ENCODE measurements around the gene CNTRL.
A peak's percentile ranks its signal among the peaks of the same experiment; 100 is the strongest.

Gene CNTRL

GRCh38 chr9:121182989-121183388, 108.2 kb downstream of the CNTRL start:
- DNase-seq = no peak

- no peak for DNase-seq
Measured at GRCh38 chr9:121183666-121184423, 109.1 kb downstream of the CNTRL start.

GRCh38 chr9:121184463-121184862, 109.7 kb downstream of the CNTRL start:
- DNase-seq = no peak

GRCh38 chr9:121185178-121185745, 110.5 kb downstream of the CNTRL start:
- no peak for DNase-seq

GRCh38 chr9:121185774-121186403, 111.1 kb downstream of the CNTRL start:
- no peak for DNase-seq

GRCh38 chr9:121187636-121188305, 113.0 kb downstream of the CNTRL start:
- no peak for DNase-seq

- DNase-seq = no peak
Measured at GRCh38 chr9:121189006-121189405, 114.3 kb downstream of the CNTRL start.

- no peak for DNase-seq
Measured at GRCh38 chr9:121189660-121190059, 114.9 kb downstream of the CNTRL start.

GRCh38 chr9:121191235-121191634, 116.5 kb downstream of the CNTRL start:
- no peak for DNase-seq

GRCh38 chr9:121192518-121192917, 117.8 kb downstream of the CNTRL start:
- DNase-seq = no peak

- no peak for DNase-seq
Measured at GRCh38 chr9:121192959-121193640, 118.3 kb downstream of the CNTRL start.

- DNase-seq = no peak
Measured at GRCh38 chr9:121194730-121195129, 120.0 kb downstream of the CNTRL start.

GRCh38 chr9:121196389-121196788, 121.6 kb downstream of the CNTRL start:
- no peak for DNase-seq

GRCh38 chr9:121197132-121197531, 122.4 kb downstream of the CNTRL start:
- DNase-seq = no peak

GRCh38 chr9:121198512-121199042, 123.8 kb downstream of the CNTRL start:
- DNase-seq = no peak

GRCh38 chr9:121199921-121200320, 125.2 kb downstream of the CNTRL start:
- DNase-seq = no peak

- no peak for DNase-seq
Measured at GRCh38 chr9:121200356-121200755, 125.6 kb downstream of the CNTRL start.

GRCh38 chr9:121201045-121201737, 126.4 kb downstream of the CNTRL start:
- DNase-seq = peak in 3 of 14 donors; percentile 31 to 64 (median 52)

GRCh38 chr9:121201738-121202533, 127.2 kb downstream of the CNTRL start, which contains the start of gene RAB14:
TSS of gene RAB14 (minus strand) at chr9:121201869. CDS start at chr9:121193412, 8,457 bp downstream.
- DNase-seq = peak; percentile 96 to 100 (median 99)

GRCh38 chr9:121204121-121204520, 129.4 kb downstream of the CNTRL start:
- no peak for DNase-seq

GRCh38 chr9:121204611-121205010, 129.9 kb downstream of the CNTRL start:
- DNase-seq = no peak
